ENCODE measurements around the gene PRDM16.

- TF ChIP-seq CTCF (conservative IDR thresholded peaks at IDR 0.05; ENCODE audit: low read length) = no peak
- no peak for TF ChIP-seq EZH2phosphoT487 (IDR thresholded peaks at IDR 0.05; ENCODE audit: borderline replicate concordance, low read depth, low read length)
Observed at GRCh38 chr1:3344395-3344794, 275.4 kb downstream of the PRDM16 start.
